AG04450 (cell line): ENCODE results near the gene HYI. TPM values are rescaled to one million over a fixed set of nuclear protein-coding genes. Genes with fewer than 3 reads are reported as not detected.

Source experiments
- CTCF ChIA-PET: fragments of 300-600, 350-600 bp; formaldehyde crosslinking; extraction: SDS; loops from one replicate; lab custom pipeline; 2022; ENCODE audit warnings: antibody characterized with exemption, inconsistent platforms; lab: Charles Lee
- POLR2A ChIA-PET: fragments of 350-600 bp; formaldehyde crosslinking; extraction: SDS; loops from one replicate; lab custom pipeline; 2021; ENCODE audit warnings: antibody characterized with exemption, inconsistent platforms; lab: Yijun Ruan, JAX
- DNase-seq: peaks from one replicate; pipeline ENCODE4 v3.0.0-alpha.2; 2011; ENCODE audit warnings: low read depth, low spot score
- H3K27ac ChIP-seq: one replicate; pipeline ENCODE4 v1.5.1; 2012; ENCODE audit warnings: low read depth, low read length, control low read depth
- H3K27me3 ChIP-seq: one replicate; pipeline ENCODE4 v1.6.0; 2012; ENCODE audit warnings: low read length; ENCODE audit not compliant: control insufficient read depth, insufficient read depth
- H3K4me3 ChIP-seq: 2 replicates; pipeline ENCODE4 v1.5.1; 2011; ENCODE audit warnings: mild to moderate bottlenecking, low read depth, low read length, control low read depth
- H3K9me3 ChIP-seq: 2 replicates; pipeline ENCODE4 v1.5.1; 2012; ENCODE audit warnings: low read length; ENCODE audit not compliant: control insufficient read depth, insufficient read depth
- CTCF ChIP-seq: IDR thresholded peaks from 2 replicates; pipeline ENCODE4 v1.5.1; 2011; ENCODE audit warnings: low read depth, low read length, control low read depth, inconsistent platforms
- polyA plus RNA-seq: library from polyadenylated mRNA; depleted of rRNA; stranded (reverse); fragments of >200 nt; gene quantifications from 2 replicates; pipeline ENCODE4 v1.2.3, GENCODE V29; 2011

The HYI gene
- polyA plus RNA-seq, 1 experiment = 22.8 TPM

- H3K27ac ChIP-seq = no peak overlapping the region
- ChIA-PET CTCF (no interaction called here), POLR2A (no interaction called here)
- no peaks in the 10 kb centered on the region for H3K27me3 ChIP-seq
- H3K9me3 ChIP-seq = no peaks in the 10 kb centered on the region; the same call in 1 of the 2 replicates
- no peak for TF ChIP-seq CTCF
- no peak for DNase-seq
- no peak overlapping the region for H3K4me3 ChIP-seq
These were observed 6.6 kb downstream of the HYI start for GRCh38 chr1:43446881-43447835.

- H3K27ac ChIP-seq = no peak overlapping the region
- ChIA-PET POLR2A (no interaction called here), CTCF (no interaction called here)
- H3K27me3 ChIP-seq = no peaks in the 10 kb centered on the region
- no peak for TF ChIP-seq CTCF
- H3K9me3 ChIP-seq = no peaks in the 10 kb centered on the region; the same call in 1 of the 2 replicates
- no peak overlapping the region for H3K4me3 ChIP-seq
- no peak for DNase-seq
These were observed 7.4 kb downstream of the HYI start for GRCh38 chr1:43446388-43446740.

- ChIA-PET POLR2A (no interaction called here), CTCF (no interaction called here)
- no peaks in the 10 kb centered on the region; the same call in 1 of the 2 replicates for H3K9me3 ChIP-seq
- no peak overlapping the region for H3K27ac ChIP-seq
- no peak overlapping the region for H3K4me3 ChIP-seq
- TF ChIP-seq CTCF = no peak
- no peaks in the 10 kb centered on the region for H3K27me3 ChIP-seq
- DNase-seq = no peak
These were observed 7.9 kb downstream of the HYI start for GRCh38 chr1:43445606-43446387.

- Histone ChIP-seq H3K9me3 (no peaks in the 10 kb centered on the region; the same call in 1 of the 2 replicates), H3K27me3 (no peaks in the 10 kb centered on the region), H3K4me3 (no peak overlapping the region), H3K27ac (no peak overlapping the region)
- ChIA-PET CTCF (interaction anchor here (1.0 kb wide), 1 partner anchor 218 kb away, joined by 4 read pairs; no protein-coding TSS in a partner anchor), POLR2A (interaction anchor here (0.6 kb wide), 1 partner anchor 18 kb away, joined by 3 read pairs; no protein-coding TSS in a partner anchor)
- DNase-seq = no peak
- TF ChIP-seq CTCF = no peak
These were observed 8.9 kb downstream of the HYI start for GRCh38 chr1:43444836-43445235.
